ENCODE measurements around the gene PTDSS2. TPM values are rescaled to one million over a fixed set of nuclear protein-coding genes. Genes with fewer than 3 reads are reported as not detected.

PTDSS2 gene
- polyA plus RNA-seq, 1 experiment: 25.8 TPM

DNA sequence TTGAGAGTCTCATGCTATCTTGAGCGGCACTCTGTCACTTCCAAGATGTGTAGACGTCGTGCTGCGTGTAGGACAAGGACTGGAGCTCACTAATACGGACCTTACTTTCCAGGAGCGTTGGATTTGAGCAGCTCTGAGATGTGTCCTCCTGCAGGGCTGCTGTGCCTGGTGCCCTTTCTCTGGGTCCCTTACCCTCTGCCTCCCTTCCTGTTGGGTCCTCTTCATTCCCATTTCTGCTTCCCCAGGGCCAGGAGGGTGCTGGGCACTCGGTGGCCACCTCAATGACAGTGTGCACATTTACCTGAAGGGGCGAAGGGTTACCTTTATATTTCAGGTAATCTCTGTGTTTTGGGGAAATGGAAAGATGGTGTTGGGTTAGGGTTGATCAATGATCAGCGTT is 4.0 kb downstream of the PTDSS2 start:
- Histone ChIP-seq H3K27me3 (ENCODE audit: control insufficient read depth, insufficient read depth, low read length) (no peaks in the 10 kb centered on the region), H3K36me3 (ENCODE audit: control insufficient read depth, insufficient read depth, low read length) (peaks cover 9% of the 10 kb centered on the region), H3K4me3 (ENCODE audit: low read depth, low read length) (no peak overlapping the region)
- TF ChIP-seq, protein P1, sequence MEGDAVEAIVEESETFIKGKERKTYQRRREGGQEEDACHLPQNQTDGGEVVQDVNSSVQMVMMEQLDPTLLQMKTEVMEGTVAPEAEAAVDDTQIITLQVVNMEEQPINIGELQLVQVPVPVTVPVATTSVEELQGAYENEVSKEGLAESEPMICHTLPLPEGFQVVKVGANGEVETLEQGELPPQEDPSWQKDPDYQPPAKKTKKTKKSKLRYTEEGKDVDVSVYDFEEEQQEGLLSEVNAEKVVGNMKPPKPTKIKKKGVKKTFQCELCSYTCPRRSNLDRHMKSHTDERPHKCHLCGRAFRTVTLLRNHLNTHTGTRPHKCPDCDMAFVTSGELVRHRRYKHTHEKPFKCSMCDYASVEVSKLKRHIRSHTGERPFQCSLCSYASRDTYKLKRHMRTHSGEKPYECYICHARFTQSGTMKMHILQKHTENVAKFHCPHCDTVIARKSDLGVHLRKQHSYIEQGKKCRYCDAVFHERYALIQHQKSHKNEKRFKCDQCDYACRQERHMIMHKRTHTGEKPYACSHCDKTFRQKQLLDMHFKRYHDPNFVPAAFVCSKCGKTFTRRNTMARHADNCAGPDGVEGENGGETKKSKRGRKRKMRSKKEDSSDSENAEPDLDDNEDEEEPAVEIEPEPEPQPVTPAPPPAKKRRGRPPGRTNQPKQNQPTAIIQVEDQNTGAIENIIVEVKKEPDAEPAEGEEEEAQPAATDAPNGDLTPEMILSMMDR (IDR thresholded peaks at IDR 0.05; ENCODE audit: insufficient read depth, low read depth, low read length): no peak
- DNase-seq (ENCODE audit: low read depth): no peak
- POLR2A ChIA-PET: no interaction called here
- CTCF ChIA-PET: no interaction called here

DNA sequence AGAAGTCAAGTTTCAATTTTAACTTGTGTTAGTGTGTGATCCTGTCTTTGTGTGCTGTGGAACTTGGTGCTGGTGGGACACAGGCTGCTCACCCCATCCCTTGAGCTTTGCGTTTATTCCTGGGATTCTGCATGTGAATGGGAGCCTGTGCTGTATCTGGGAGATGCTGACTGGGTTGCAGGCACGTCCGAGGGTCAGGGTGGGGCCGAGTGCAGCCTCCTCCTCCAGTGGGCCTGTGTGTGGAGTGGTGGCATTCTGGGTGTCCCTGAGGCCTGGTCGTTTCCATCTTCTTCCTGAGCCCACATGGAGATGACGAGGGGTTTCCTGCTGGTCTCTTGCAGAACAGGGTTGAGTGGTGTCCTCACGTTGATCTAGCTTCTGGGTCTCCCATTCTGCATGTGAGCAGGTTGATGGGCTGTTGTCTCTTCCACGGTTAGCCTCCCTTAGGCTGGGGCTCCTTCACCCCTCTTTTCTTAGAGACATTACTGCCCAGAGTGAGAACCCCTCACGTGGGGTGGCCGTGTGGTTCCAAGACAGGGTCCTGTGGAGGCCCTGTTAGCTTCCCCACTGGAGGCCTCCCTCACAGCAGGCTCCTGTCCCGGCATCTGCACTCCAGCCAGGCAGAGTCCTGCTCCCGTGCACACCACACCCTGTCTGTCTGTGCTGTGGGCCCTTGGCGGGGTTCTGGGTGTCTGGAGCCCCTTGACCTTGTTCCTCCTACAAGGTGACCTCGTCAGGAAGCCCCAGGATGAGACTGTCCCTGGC is 4.9 kb downstream of the PTDSS2 start:
- TF ChIP-seq, protein P1 (IDR thresholded peaks at IDR 0.05; ENCODE audit: insufficient read depth, low read depth, low read length): no peak
- ChIA-PET POLR2A (no interaction called here), CTCF (no interaction called here)
- Histone ChIP-seq H3K27me3 (ENCODE audit: control insufficient read depth, insufficient read depth, low read length) (no peaks in the 10 kb centered on the region), H3K4me3 (ENCODE audit: low read depth, low read length) (no peak overlapping the region), H3K36me3 (ENCODE audit: control insufficient read depth, insufficient read depth, low read length) (peaks cover 12% of the 10 kb centered on the region)
- no peak for DNase-seq (ENCODE audit: low read depth)

DNA sequence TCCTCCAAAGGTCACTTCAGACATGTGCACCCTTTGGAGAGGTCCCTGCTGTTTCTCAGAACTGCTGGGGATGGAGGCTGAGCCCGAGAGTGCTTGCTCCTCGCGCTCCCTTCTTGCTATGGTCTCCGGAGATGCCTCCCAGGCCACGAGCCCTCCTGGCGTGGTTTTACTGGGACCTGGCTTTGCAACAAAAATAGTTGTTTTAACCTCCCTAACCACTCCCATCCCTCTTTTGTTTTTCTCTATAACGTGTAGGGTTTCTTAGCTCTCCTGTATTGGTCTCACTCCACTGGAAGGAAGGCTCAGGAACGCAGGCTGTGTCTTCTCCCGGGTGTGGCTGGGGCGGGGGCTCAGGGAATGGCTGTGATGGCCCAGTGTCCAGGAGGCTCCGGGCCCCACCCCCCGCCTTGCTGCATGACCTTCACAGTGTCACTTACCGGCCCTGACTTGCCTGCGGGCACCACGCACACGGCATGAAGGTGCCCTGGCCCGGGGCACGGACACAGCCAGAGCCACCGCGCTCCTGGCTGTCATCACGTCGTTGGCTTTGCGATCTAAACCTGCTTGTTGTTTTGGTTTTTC is 5.6 kb downstream of the PTDSS2 start:
- POLR2A ChIA-PET: interaction anchor here (0.6 kb wide), 1 partner anchor 19 kb away, joined by 4 read pairs; no protein-coding TSS in a partner anchor
- no peak for DNase-seq (ENCODE audit: low read depth)
- CTCF ChIA-PET: interaction anchor here (1.0 to 1.5 kb wide), 2 partner anchors 8 to 63 kb away, joined by 3 to 4 read pairs; no protein-coding TSS in a partner anchor
- H3K27me3 ChIP-seq (ENCODE audit: control insufficient read depth, insufficient read depth, low read length): no peaks in the 10 kb centered on the region
- H3K36me3 ChIP-seq (ENCODE audit: control insufficient read depth, insufficient read depth, low read length): peaks cover 17% of the 10 kb centered on the region
- no peak overlapping the region for H3K4me3 ChIP-seq (ENCODE audit: low read depth, low read length)
- TF ChIP-seq, protein P1 (IDR thresholded peaks at IDR 0.05; ENCODE audit: insufficient read depth, low read depth, low read length): no peak

DNA sequence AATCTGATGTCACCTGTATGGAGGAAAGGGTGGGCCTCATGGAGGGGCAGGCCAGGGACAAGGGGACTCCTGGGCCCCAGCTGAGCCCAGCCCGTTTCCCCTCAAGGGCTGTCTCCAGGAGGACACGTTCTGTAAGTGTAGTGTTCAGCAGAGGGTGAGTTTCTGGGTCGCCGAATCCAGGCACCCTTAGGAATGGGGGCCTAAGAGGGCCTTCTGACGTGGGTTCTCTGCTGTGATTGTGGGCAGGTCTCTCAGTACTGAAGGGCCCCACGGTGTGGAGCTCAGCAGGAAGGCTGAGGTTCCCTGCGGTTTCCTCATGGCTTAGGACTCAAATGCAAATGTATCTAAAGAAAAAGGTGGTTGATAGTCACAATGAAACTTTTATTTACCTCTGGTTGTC is 6.5 kb downstream of the PTDSS2 start:
- peaks cover 24% of the 10 kb centered on the region for H3K36me3 ChIP-seq (ENCODE audit: control insufficient read depth, insufficient read depth, low read length)
- TF ChIP-seq, protein P1 (IDR thresholded peaks at IDR 0.05; ENCODE audit: insufficient read depth, low read depth, low read length): no peak
- DNase-seq (ENCODE audit: low read depth): no peak
- no peaks in the 10 kb centered on the region for H3K27me3 ChIP-seq (ENCODE audit: control insufficient read depth, insufficient read depth, low read length)
- H3K4me3 ChIP-seq (ENCODE audit: low read depth, low read length): no peak overlapping the region
- ChIA-PET CTCF (interaction anchor here (0.6 to 1.5 kb wide), 3 partner anchors 8 to 195 kb away, joined by 3 to 4 read pairs (median 3); no protein-coding TSS in a partner anchor), POLR2A (no interaction called here)

DNA sequence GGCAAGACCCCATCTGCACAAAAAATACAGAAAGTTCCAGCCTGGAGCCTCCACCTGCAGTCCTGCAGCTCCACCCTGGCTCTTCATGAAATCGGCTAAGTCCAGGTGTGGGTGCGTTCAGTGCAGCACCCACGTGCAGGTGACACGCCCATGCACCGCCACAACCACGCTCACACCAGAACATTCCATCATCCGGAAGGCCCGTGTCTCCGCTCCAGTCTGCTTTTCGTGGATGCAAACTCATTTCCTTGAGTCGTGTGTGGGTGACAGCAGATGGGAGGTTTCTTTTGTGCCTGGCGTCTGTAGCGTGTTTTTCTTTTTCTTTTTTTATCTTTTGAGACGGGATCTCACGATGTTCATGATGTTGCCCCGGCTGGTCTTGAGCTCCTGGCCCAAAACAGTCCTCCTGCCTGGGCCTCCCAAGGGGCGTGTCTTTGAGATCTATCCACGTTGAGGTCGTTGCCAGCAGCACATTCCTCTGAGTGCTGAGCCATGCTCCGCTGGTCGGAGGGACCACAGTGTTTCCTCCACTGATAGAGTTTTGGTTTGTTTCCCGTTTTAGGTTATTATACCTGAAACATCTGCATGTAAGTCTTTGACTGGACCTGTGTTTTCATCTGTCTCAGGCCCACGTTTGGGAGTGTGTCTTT is 7.2 kb downstream of the PTDSS2 start:
- DNase-seq (ENCODE audit: low read depth): no peak
- H3K27me3 ChIP-seq (ENCODE audit: control insufficient read depth, insufficient read depth, low read length): no peaks in the 10 kb centered on the region
- TF ChIP-seq, protein P1 (IDR thresholded peaks at IDR 0.05; ENCODE audit: insufficient read depth, low read depth, low read length): no peak
- H3K4me3 ChIP-seq (ENCODE audit: low read depth, low read length): no peak overlapping the region
- H3K36me3 ChIP-seq (ENCODE audit: control insufficient read depth, insufficient read depth, low read length): peaks cover 27% of the 10 kb centered on the region
- POLR2A ChIA-PET: no interaction called here
- CTCF ChIA-PET: interaction anchor here (0.6 to 1.5 kb wide), 3 partner anchors 9 to 196 kb away, joined by 3 to 4 read pairs (median 3); no protein-coding TSS in a partner anchor
